Endothelial cell of umbilical vein (primary cell): ENCODE measurements around the gene FBN2. TPM values are rescaled to one million over a fixed set of nuclear protein-coding genes. Genes with fewer than 3 reads are reported as not detected.

Source experiments
- BruUV-seq: library from RNA; stranded (reverse); fragments of 400-500 nt; replicated peaks from 2 replicates; lab custom pipeline; 2021; lab: Mats Ljungman, UMichigan
- CTCF ChIA-PET: fragments of 300-600, 350-600 bp; sonication (Branson Sonifier 250); formaldehyde crosslinking; loops from one replicate; lab custom pipeline; 2021; ENCODE audit warnings: antibody characterized with exemption, inconsistent platforms; lab: Charles Lee
- POLR2A ChIA-PET: fragments of 300-600, 350-600 bp; sonication (Branson Sonifier 250); formaldehyde crosslinking; loops from one replicate; lab custom pipeline; 2021; ENCODE audit warnings: antibody characterized with exemption, inconsistent platforms; lab: Charles Lee
- DNase-seq: peaks from one replicate; pipeline ENCODE4 v3.0.0-alpha.2; 2011; ENCODE audit warnings: low read depth, low spot score
- FAIRE-seq: peaks from 2 replicates; lab custom pipeline; 2011; peaks lifted over from hg19 to GRCh38; lab: Jason Lieb, UNC
- H2AFZ ChIP-seq: 2 replicates; pipeline ENCODE4 v1.6.0; 2012; ENCODE audit warnings: low read depth, low read length, control low read depth, inconsistent platforms
- H3K27ac ChIP-seq: 2 replicates; pipeline ENCODE4 v1.5.1; 2011; ENCODE audit warnings: low read depth, mild to moderate bottlenecking, control low read depth, low read length, moderate library complexity; ENCODE audit not compliant: insufficient read depth
- H3K27me3 ChIP-seq, 2 experiments: 2 replicates each; pipeline versions ENCODE4 v1.6.0 to v1.6.1; 2011; ENCODE audit warnings: low read length in 2 of 2, mixed read lengths in 1 of 2; ENCODE audit not compliant: control insufficient read depth in 2 of 2, insufficient read depth in 2 of 2
- H3K36me3 ChIP-seq, 2 experiments: 2 replicates in 1 of 2; 3 replicates in 1 of 2; pipeline ENCODE4 v1.5.1; 2011; ENCODE audit warnings: low read length in 2 of 2, mild to moderate bottlenecking in 1 of 2, moderate library complexity in 1 of 2; ENCODE audit not compliant: control insufficient read depth in 2 of 2, insufficient read depth in 2 of 2; ENCODE audit errors: extremely low read depth in 1 of 2
- H3K4me1 ChIP-seq: 3 replicates; pipeline ENCODE4 v1.5.1; 2011; ENCODE audit warnings: mild to moderate bottlenecking, low read length; ENCODE audit not compliant: control insufficient read depth, insufficient read depth; ENCODE audit errors: extremely low read depth
- H3K4me2 ChIP-seq: 2 replicates; pipeline ENCODE4 v1.6.1; 2011; ENCODE audit warnings: low read length, control low read depth, mixed read lengths; ENCODE audit not compliant: insufficient read depth
- H3K4me3 ChIP-seq, 3 experiments: fragments of 200-600 bp in 1 of 3; sonication (generic), shearing (Covaris generic) in 1 of 3; replicated peaks in 1 of 3; 2 replicates each; pipeline ENCODE4 v1.5.1; 2011 to 2016; ENCODE audit warnings: control low read depth in 3 of 3, low read length in 3 of 3, mild to moderate bottlenecking in 2 of 3, inconsistent platforms in 1 of 3, low read depth in 1 of 3, moderate library complexity in 1 of 3; ENCODE audit not compliant: insufficient read depth in 1 of 3
- H3K79me2 ChIP-seq: 2 replicates; pipeline ENCODE4 v1.6.0; 2012; ENCODE audit warnings: low read length, inconsistent platforms; ENCODE audit not compliant: control insufficient read depth, insufficient read depth
- H3K9ac ChIP-seq: replicated peaks from 2 replicates; pipeline ENCODE3; 2011; ENCODE audit warnings: low read length, control low read depth; ENCODE audit not compliant: insufficient read depth; ENCODE audit errors: extremely low read depth
- H3K9me1 ChIP-seq: replicated peaks from 3 replicates; pipeline ENCODE4 v1.6.0; 2011; ENCODE audit warnings: mild to moderate bottlenecking, low read length; ENCODE audit not compliant: control insufficient read depth, insufficient read depth; ENCODE audit errors: extremely low read depth
- H3K9me3 ChIP-seq: replicated peaks from 2 replicates; pipeline ENCODE4 v1.5.1; 2012; ENCODE audit warnings: low read length, inconsistent platforms; ENCODE audit not compliant: control insufficient read depth, insufficient read depth
- H4K20me1 ChIP-seq: replicated peaks from 2 replicates; pipeline ENCODE3; 2011; ENCODE audit warnings: mild to moderate bottlenecking, low read length; ENCODE audit not compliant: control insufficient read depth, insufficient read depth; ENCODE audit errors: extremely low read depth
- EZH2 ChIP-seq: IDR thresholded peaks from 2 replicates; pipeline ENCODE4 v1.6.1; 2012; ENCODE audit warnings: borderline replicate concordance, low read depth, mild to moderate bottlenecking, moderate library complexity, low read length, inconsistent platforms; ENCODE audit not compliant: severe bottlenecking
- JUN ChIP-seq: IDR thresholded peaks from 2 replicates; pipeline ENCODE4 v1.6.1; 2011; ENCODE audit warnings: borderline replicate concordance, low read depth; ENCODE audit not compliant: insufficient read length, insufficient read depth
- dilution Hi-C: fragments of 300-500 bp; cut with MboI; formaldehyde crosslinking; loops from one replicate; pipeline ENCODE4 v1.15.0; 2019; ENCODE audit warnings: low sequenced_read_pairs; ENCODE audit not compliant: extremely low pct_ligation_motif_present
- intact Hi-C: fragments of 100-400 bp; cut with micrococcal nuclease; formaldehyde crosslinking; loops from one replicate; pipeline ENCODE4 v1.10.0; 2022
- polyA plus RNA-seq, 4 experiments: library from polyadenylated mRNA; depleted of rRNA in 3 of 4; stranded (reverse) in 3 of 4; unstranded in 1 of 4; fragments of >200 nt; gene quantifications; 2 replicates each; pipeline versions ENCODE4 v1.2.1 to v1.2.3, GENCODE V29; 2011 to 2012; ENCODE audit warnings: missing spikeins in 1 of 4
- total RNA-seq: library from RNA; stranded (reverse); gene quantifications from 2 replicates; pipeline ENCODE4 v1.2.3, GENCODE V29; 2021
- TF ChIP-seq, protein P1 (sequence below), 2 donors: IDR thresholded peaks; 1 replicate in 1 of 2; 2 replicates in 1 of 2; pipeline ENCODE4 v1.5.1; 2011; ENCODE audit warnings: low read length in 2 of 2, mild to moderate bottlenecking in 2 of 2, moderate library complexity in 2 of 2, control low read depth in 1 of 2, inconsistent platforms in 1 of 2, low read depth in 1 of 2; ENCODE audit not compliant: insufficient read depth in 1 of 2; ENCODE audit errors: extremely low read depth in 1 of 2

The FBN2 gene
- total and polyA plus RNA-seq, 2 donors (not counting 3 experiments of a cell fraction or from before 2014, with no cell fraction given): 21.8 to 57.4 TPM

DNA sequence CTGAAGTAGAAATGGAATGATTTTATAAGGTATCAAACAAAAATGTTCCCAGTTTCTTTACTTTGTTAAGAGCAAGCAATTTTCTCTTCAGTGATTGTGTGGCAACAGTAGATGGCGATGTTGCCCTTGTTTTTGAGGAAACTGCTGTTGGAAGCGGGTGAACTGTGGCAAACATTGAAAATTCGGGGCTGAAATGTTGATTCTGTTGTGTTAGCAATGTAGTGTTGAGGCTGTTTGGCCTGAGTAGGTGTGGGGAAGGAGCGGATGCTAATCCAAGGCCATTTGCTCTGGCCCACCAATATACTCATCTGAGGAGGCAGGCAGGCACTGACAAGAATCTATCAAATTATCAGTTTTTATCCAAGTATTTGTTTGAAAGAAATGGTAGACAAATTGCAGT, 324.7 kb downstream of the FBN2 start:
- H4K20me1 ChIP-seq: no peaks in the 10 kb centered on the region
- no peaks in the 10 kb centered on the region for H3K9me3 ChIP-seq
- ChIA-PET POLR2A (no interaction called here), CTCF (interaction anchor here (0.8 to 3.3 kb wide), 6 partner anchors 286 to 916 kb away, joined by 3 to 34 read pairs (median 11); no protein-coding TSS in a partner anchor)
- no peaks in the 10 kb centered on the region for H3K4me1 ChIP-seq
- FAIRE-seq: peak; percentile 96
- H2AFZ ChIP-seq: peak overlapping the region; percentile 55
- DNase-seq: peak; percentile 68
- no TSS peak for BruUV-seq
- no peak overlapping the region for H3K27ac ChIP-seq
- dilution Hi-C loops: no loop called here
- TF ChIP-seq, protein P1, sequence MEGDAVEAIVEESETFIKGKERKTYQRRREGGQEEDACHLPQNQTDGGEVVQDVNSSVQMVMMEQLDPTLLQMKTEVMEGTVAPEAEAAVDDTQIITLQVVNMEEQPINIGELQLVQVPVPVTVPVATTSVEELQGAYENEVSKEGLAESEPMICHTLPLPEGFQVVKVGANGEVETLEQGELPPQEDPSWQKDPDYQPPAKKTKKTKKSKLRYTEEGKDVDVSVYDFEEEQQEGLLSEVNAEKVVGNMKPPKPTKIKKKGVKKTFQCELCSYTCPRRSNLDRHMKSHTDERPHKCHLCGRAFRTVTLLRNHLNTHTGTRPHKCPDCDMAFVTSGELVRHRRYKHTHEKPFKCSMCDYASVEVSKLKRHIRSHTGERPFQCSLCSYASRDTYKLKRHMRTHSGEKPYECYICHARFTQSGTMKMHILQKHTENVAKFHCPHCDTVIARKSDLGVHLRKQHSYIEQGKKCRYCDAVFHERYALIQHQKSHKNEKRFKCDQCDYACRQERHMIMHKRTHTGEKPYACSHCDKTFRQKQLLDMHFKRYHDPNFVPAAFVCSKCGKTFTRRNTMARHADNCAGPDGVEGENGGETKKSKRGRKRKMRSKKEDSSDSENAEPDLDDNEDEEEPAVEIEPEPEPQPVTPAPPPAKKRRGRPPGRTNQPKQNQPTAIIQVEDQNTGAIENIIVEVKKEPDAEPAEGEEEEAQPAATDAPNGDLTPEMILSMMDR (IDR thresholded peaks at IDR 0.05; ENCODE audit: extremely low read depth in 1 of 2, insufficient read depth in 1 of 2, low read depth in 1 of 2, low read length in 2 of 2): peak; percentile 63 to 73
- TF ChIP-seq EZH2: no peak
- H3K4me2 ChIP-seq: no peak overlapping the region
- no peaks in the 10 kb centered on the region for H3K27me3 ChIP-seq
- H3K4me3 ChIP-seq: no peak overlapping the region
- intact Hi-C loops: loop anchor here (1.0 kb wide), 4 partner anchors 286 to 913 kb away; no protein-coding TSS in a partner anchor
- no peaks in the 10 kb centered on the region for H3K9me1 ChIP-seq
- H3K79me2 ChIP-seq: no peaks in the 10 kb centered on the region
- no peak overlapping the region for H3K9ac ChIP-seq
- no peaks in the 10 kb centered on the region for H3K36me3 ChIP-seq

DNA sequence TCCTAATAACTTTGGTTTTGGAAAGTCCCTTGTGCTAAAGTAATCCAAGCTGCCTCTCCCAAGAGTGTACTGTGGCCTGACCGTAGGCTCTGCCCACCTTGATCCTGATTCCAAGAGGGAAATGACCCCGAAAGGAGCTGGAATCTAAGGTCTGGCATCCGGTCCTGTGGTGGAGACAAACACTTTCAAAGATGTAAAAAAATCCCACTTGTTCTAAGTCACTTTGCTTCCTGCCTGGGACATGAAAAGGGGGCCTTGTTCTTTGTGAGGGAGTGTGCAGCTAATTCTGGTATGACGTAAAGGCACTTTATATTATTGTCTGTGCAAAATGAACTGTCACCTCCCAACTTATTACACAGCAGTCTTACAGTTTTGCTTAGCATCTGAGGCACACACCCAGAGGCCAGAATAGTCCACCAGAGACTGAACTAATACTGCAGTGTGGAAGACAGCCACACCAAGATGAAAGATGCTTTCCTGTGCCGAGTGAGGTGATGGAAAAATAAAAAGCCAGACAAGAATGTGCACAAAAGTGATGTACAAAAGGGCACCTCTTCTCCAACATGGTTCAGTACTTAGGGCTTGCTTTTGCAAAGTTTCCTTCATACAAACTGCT, 325.7 kb downstream of the FBN2 start:
- ChIA-PET POLR2A (no interaction called here), CTCF (interaction anchor here (0.7 to 3.3 kb wide), 12 partner anchors 10 to 917 kb away, joined by 3 to 34 read pairs (median 4); no protein-coding TSS in a partner anchor)
- dilution Hi-C loops (no loop called here), intact Hi-C loops (no loop called here)
- H3K9me1 ChIP-seq: no peaks in the 10 kb centered on the region
- H3K27me3 ChIP-seq: no peaks in the 10 kb centered on the region
- no peaks in the 10 kb centered on the region for H3K36me3 ChIP-seq
- H2AFZ ChIP-seq: no peak overlapping the region
- no peaks in the 10 kb centered on the region for H3K79me2 ChIP-seq
- no peak for FAIRE-seq
- TF ChIP-seq JUN: no peak
- no peak overlapping the region for H3K4me3 ChIP-seq
- H3K9ac ChIP-seq: no peak overlapping the region
- no peaks in the 10 kb centered on the region for H3K9me3 ChIP-seq
- no peaks in the 10 kb centered on the region for H4K20me1 ChIP-seq
- BruUV-seq: no TSS peak
- H3K27ac ChIP-seq: no peak overlapping the region
- H3K4me2 ChIP-seq: no peak overlapping the region
- DNase-seq: no peak
- no peaks in the 10 kb centered on the region for H3K4me1 ChIP-seq
